Myocyte (in vitro differentiated cells): ENCODE data around the gene ZDHHC7. TPM values are rescaled to one million over a fixed set of nuclear protein-coding genes. Genes with fewer than 3 reads are reported as not detected.
"Not testable (repeated sequence)": the region's sequence is repeated elsewhere in the genome, so short reads cannot be mapped to it uniquely, and the experiment has no call there.

Experiments
- DNase-seq: peaks from one replicate; pipeline ENCODE4 v3.0.0-alpha.2; 2012; ENCODE audit warnings: low read depth
- polyA plus RNA-seq: library from polyadenylated mRNA; unstranded; fragments of >200 nt; gene quantifications from one replicate; pipeline ENCODE4 v1.2.1, GENCODE V29; 2012; ENCODE audit warnings: missing spikeins
- total RNA-seq: library from RNA; depleted of rRNA; stranded (reverse); fragments of >200 nt; gene quantifications from 2 replicates; pipeline ENCODE4 v1.2.3, GENCODE V29; 2014

The ZDHHC7 gene, protein sequence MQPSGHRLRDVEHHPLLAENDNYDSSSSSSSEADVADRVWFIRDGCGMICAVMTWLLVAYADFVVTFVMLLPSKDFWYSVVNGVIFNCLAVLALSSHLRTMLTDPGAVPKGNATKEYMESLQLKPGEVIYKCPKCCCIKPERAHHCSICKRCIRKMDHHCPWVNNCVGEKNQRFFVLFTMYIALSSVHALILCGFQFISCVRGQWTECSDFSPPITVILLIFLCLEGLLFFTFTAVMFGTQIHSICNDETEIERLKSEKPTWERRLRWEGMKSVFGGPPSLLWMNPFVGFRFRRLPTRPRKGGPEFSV
- total RNA-seq: 54.7 and 75.7 TPM in 2 replicates
- 51.5 TPM for polyA plus RNA-seq

DNA sequence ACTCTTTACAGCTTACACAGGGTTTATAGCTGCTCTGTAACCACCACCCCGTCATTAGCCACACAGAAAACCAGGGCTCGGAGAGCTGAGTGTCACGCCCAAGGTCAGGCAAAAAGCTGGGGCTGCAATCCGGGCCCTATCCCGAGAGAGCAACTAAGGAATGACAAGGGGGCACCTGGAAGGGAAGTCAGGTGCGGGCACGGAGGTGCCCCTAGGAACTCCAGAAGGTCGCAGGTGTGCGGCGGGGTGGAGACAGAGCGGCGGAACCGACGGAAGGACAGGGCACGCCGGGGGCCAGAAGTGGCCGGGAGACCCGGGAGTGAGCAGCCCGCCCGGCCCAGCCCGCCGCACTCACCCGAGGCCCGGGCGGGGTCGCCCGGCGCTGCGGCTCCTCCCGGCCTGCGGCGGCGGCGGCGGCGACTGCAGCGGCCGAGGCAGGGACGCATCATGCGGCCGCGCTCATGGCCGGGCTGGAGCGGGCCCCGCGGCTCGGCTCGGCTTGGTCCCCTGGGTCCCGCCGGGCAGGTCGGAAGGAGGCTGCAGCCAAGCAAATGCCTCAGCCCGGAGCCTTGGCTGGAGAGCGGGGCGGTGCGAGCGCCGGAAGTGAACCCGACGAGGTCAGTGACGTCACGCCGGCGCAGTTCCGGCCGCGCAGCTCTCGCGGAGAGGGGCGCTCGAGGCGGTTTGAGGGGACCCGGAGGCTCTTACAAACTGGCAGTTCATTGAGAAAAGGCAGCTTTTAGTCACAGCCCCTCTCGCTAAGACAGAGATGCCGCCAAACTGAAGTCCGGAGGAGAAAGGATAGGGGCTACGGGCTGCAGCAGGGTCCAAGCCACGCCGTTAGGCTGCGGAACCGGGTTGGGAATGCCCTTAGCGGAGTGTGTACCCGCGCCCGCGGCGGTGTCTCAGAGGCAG lies at the start of gene ZDHHC7:
TSS of gene ZDHHC7 (minus strand) at position 605 of the 915 bp plus-strand sequence. CDS start 20,917 bp downstream, outside the sequence.
- DNase-seq: peak; percentile 87

DNA sequence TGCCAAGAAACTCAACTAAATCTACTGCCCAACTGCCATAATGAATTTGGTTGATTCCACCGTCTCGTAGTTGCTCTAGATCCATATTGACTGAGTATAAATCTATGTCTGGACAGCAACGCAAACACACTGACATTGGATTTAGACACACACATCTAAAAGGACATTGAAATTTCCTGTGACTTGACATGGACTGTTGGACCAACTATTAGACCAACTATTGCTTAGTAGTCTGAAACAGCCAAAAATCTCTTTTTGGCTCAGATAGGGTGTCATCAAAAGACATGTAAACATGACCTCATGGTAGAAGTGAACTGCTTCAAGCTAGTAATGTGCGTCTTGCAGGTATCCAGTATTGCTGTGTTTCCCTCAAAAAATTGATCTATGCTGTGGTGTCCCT lies 47.6 kb upstream of the ZDHHC7 start:
- DNase-seq: no peak

DNA sequence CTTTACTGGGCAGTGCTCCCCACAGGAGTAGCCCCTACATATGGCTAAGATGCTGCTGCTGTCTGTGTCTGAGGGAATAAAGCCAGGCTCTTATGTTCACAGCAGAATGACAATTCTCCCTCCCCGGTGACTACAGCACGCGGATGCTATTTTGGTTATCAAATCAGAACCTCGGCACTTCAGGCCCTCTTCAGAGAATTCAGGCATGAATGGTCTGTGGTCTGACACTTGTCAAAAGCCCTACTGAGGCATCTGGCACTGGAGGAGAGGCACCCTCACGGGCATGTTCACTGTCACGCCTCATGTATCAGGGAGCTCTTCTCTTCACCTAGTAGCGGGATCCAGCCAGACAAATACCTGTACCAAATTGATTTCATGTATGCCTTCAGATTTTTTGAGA lies 46.6 kb upstream of the ZDHHC7 start:
- DNase-seq: peak; percentile 60

DNA sequence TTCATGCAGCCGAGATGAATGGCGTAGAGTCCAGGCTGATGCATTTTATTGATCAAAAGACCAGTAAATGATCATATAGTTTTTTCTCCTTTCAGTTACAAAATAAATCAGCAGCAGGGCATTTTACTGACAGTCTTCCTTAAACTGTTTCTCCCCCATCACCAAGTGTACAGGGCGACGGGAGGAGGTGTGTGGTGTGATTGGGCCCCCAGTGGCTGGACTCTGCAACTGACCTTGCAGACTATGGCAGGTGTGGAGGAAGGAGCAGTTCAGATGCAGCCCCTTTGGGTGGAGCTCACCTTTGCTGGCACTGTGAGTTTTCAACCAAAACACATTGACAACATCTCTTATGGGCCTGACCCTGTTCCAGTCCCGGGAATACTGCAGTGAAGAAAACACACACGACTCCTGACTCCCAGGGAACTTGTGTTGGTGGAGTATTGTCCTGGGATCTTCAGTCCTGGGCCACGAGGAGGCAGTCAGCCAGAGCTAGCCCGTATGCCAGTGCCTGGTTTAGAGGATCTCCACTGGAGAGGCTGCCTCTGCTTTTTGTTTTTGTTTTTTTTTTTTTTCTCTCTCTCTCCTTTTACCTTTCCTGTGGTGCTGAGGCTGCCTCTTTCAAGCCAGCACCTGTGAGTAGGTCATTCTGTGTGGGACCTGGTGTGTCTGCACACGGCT lies 46.0 kb upstream of the ZDHHC7 start:
- no peak for DNase-seq

DNA sequence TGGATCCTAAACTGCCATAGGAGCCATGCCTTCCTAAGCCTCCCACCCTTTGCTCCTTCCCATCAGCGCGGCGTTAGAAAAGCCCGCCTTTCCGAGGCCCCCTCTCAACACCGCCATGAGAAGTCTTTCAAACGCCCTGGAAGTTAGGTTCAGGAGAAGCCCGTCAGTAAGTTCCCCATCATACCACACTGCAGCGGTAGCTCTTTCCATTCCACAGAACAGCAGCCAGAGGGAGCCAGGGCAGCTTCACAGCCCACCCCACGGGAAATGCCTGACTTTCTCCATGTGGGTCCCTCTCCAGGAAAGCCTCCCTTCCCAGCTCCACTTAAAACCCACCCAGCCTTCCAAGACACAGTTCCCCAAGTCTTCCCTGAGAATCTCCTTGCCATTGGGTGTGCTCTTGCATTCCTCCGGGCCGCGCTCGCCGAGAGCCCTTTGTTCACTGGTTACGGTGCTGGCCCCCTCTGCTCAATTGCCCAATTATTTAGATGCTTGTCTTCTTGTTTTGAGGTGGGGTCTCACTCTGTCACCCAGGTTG lies 44.9 kb upstream of the ZDHHC7 start:
- DNase-seq: no peak

DNA sequence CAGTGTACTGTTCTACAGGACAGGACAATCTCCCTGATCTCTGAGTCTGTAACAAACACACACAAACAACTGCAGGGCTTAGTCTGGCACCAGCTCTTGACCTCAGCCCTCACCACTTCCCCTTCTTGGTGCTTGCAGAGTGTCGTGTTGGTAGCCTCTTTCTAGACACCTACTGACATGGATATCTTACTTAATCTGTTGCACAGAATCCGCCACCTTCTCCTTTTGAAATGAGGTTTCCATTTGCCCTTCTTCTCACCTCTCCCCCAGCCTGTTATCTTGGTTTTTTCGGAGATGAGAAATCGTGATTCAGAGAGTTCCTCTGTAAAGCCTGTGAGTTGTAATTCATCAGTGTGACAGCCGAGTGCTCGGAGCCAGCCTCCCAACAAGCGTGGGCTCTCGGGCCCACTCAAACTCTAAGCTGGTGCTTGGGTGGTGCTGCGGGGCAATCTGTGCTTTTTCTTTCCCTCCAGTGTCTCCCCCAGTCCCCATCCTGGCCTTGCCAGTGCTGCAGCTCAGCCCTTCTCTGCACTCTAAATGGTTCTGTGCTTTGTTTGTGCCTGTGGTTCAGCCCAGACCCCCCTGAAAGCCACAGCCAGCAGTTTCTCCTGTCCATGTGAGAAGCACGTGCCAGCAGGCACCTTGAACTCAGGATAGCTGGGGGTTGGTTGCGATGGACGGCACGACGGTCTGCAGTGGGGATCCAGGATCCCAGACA lies 44.3 kb upstream of the ZDHHC7 start:
- DNase-seq: peak; percentile 83

DNA sequence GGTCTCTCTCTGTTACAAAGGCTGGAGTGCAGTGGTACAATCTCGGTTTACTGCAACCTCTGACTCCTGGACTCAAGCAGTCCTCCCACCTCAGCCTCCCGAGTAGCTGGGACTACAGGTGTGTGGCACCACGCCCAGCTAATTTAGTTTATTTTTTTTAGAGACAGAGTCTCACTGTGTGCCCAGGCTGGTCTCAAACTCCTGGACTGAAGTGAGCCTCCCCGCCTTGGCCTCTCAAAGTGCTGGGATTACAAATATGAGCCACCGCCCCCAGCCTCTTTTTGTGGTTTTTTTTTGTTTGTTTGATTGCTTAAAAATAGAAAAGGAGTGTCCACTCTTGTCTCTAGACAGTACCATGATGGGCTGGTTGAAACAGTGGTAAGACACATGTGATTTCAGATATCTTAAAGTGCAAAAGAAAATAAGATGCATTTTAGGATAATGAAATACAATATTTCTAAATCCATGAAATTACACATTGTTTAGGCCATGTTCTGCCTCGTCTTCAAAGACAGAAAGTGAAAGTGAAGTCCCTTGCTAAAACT lies 43.7 kb upstream of the ZDHHC7 start:
- DNase-seq: no peak

DNA sequence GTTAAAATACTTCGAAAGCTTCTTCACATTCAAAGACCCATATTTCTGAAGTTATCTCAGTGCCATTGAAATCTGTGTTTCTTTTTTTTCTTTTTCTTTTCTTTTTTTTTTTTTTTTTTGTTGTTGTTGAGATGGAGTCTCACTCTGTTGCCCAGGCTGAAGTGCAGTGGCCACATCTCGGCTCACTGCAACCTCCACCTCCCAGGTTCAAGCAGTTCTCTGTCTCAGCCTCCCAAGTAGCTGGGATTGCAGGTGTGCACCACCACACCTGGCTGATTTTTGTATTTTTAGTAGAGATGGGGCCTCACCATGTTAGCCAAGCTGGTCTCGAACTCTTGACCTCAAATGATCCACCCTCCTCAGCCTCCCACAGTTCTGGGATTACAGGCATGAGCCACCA lies 43.0 kb upstream of the ZDHHC7 start:
- not testable (repeated sequence) for DNase-seq

DNA sequence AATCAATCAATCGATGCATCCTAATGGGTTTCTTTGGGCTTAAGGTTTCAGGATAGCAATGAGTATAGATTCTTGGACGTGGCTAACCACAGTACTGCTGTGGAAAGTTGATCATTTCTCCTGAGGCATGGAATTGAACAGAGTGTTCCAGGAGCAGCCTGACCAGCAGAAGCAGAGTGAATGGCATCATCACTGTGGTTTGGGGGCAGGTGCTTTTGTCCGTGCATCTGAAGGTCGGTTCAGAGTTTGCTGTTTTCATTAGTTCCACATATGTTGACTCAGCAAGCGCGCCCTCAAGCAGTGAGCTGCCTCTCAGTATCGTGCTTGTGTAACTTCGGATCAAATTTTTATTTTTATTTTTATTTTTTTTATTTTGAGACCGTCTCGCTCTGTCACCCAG lies 41.2 kb upstream of the ZDHHC7 start:
- no peak for DNase-seq

DNA sequence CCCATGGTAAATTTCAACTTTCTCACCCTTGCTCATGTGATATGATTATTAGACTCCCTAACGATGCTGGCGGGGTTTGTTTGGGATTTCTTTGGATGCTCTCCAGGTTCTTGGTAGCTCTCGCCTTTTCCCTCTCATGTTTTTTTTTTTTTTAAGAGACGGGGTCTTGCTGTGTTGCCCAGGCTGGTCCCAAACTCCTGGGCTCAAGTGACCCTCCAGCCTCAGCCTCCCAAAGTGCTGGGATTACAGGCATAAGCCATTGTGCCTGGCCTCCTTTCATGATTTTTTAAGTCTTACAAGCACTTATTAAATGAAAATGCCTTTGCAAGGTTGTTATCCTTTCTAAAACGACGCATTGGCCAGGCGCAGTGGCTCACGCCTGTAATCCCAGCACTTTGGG lies 40.3 kb upstream of the ZDHHC7 start:
- no peak for DNase-seq

DNA sequence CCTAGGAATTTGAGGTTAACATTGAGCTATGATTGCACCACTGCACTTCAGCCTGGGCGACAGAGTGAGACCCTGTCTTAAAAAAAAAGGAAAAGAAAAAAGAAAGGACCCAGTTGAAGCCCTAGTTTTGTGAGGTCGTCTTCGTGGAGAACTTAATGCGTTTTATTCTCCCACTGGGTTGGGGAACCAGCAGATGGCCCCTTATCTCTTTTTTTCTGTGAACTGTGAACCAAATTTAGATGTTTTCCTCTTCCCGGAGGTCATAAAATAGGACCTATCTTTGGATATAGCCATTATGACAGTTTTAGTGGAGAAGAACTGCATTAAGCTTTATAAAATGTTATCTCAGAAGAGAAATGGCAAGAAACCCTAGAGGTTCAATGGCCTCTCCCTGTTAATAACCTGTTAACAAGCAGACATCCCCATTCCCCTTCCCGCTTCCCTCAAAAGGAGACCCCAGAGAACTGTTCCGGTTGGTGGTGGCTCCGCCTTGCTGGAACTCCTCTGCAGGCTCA lies 39.8 kb upstream of the ZDHHC7 start:
- DNase-seq: no peak

DNA sequence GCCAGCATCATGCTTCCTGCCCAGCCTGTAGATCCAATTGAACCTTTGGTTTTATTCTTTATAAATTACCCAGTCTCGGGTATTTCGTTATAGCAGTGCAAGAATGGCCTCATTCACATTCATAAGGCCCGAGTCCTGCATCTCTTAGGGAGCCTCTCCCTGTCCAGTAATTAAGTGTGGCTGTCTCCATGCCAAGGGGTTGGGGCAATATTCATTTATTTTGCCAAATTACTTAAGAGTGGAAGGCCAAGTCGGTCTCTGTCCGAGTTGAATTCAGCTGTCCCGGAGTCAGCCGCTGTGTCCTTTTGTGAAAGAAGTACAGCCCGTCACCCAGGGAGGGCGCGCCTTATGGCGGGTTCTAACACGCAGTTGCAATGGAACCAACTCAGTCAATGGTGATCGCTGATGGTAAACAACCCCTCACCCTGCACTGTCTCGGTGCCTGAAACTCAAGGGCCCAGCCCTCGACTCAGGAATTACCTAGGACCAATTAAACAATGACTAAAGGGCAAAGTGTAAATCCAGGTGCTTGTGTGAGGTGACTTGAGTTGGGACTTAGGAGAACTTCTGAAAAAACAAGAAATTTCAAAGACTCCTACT lies 38.5 kb upstream of the ZDHHC7 start:
- DNase-seq: no peak

DNA sequence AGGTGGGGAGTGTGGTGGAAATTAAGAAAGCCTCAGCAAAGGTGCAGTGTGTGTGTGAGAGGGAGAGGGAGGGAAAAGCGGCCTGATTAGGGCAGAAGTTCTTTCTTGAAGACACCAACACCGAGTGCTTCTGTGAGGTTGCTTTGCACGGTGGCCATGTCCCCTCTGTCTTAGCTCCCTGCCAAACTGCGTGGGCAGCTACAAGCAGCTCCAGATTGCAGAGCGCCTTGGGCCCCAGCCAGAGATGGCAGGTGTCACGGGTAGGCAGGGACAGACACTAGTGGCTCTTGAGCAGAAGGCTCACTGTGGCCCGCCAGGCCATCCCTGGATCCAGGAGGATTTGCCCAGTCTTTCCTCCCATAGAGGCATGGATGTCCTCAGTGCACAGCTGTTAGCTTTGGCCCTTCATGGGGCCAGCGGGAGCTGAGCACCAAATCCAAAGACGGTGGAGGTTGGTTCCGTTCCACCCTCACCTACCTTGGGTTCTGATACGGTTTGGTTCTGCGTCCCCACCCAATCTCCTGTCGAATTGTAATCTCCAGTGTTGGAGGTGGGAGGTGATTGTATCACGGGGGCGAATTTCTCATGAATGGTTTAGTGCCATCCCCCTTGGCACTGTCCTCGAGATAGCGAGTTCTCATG lies 37.7 kb upstream of the ZDHHC7 start:
- DNase-seq: peak; percentile 50

DNA sequence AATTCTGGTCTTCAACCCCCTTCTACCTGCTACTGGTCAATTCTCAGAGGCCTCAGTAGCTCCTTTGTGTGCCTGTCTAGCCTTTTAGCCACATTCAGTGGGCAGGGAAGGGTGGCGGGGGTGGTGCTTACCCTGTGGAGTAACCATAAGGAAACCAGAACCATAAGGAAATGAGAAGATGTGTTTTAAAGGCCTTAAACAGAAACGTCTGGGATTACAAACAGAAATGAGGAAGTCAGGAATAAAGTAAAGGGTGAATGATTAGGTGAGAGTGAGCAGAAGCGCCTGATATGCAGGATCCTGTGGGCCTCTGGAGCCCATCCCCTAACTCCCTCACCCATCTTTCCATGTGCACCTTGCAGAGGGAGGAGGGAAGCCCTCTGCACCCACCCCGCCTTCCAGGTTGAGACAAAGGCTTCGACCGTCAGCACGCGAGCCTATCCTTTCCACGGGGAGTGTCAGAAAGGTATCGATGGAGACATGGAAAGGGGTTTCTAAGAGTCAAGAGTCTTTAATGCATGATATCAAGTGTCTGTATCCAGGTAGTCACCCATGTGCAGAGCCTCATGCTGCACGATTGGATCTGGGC lies 36.6 kb upstream of the ZDHHC7 start:
- no peak for DNase-seq

DNA sequence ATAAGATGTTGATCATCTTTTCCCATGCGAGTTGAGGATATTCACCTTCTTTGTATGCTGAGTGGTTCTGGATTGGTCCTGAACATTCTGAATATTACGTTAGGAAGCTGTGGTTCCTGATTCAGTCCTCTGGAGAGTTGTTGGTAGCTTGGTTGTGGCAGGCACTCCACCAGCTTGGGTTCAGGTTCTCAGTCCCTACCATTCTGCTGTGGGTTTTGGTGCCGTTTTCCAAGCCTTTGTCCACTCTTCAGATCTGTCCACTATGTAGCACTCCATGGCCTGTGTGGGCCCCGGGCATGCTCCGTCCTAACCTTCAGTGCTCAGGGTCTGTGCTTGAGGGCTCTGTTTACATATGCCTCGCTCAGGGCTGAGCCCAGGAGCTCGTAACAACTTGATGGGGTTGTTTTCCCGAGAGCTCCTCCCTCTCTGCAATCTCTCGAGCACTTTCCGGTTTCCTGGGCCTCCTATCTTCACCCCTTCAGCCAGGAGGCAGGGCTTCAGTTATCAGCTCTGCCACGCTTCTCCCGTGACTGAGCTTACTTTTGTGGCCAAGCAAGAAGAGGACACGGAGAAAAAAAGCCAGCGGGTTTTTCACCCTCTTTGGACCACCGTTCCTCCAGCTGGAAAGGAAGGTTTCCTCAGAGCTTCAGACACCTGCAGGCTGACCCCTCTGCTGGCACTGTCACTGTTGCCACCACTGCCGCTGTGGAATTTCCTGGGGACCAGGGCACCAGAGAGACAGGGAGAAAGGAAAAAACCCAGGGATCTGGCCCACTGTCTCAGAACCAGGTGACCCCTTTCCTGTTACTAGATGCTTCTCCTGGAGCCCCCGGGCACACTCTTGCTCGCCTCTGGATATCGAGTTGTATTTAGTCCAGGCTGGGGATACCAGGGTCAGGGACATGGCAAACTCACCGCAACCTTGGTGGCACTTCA lies 35.9 kb upstream of the ZDHHC7 start:
- DNase-seq: no peak

DNA sequence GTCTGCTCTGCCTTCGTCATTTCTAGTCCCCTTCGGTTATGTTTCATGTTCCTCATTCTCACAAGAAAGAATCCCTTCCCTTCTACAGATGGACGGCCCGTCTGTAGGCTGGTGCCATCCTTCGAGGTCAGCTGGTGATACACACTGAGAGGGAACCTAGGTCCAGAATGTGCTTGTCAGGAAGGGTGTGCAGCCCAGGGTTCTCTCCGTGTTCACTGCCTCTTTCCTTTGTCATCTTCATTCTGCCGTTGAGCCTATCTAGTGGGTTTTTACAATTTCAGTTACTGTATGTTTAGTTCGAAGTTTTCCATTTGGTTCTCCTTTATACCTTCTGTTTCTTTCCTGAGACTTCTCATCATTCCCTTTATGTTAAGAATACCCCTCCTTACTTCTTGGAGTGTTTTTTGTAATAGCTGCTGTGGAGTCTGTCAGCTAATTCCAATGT lies 35.2 kb upstream of the ZDHHC7 start:
- no peak for DNase-seq

DNA sequence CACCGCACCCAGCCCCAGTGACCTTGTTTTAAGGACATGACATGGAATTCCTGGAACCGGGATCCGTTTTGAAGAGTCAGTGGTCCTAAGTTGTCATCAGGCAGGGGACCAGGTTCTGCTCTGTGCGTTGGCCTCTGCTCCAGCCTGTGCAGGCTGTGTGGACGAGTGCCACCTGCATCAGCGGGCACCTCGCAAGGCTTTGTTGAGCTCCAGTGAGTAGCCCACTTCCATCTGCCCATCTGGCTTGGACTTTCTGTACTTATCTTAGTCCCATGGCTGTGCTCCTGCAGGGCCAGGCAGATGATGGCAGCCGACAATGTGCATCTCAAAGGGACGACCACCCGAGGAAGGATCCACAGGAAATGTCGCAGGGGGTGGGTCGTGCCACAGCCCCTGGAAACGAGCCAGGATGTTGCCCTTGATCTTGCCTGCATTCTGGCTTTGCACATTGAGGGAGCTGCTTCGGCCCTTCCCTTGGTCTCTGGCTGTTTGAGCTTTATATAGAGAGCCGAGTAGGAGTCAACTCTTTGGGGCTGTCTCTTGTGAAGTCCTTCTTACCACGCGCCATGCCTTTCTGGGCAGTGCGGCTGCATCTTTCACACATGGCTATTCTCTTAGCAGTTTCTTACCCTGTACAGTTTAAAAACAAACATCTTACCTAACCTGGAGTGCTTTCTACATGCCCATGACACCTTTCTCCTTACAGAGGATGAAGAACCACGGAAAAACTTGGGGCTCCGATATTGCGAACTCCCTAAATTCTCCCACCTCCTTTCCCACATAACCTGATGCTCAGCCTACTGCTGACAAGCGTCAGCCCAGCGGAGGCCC lies 34.5 kb upstream of the ZDHHC7 start:
- no peak for DNase-seq
